ENCODE measurements around the gene PRXL2C.
A peak's percentile ranks its signal among the peaks of the same experiment; 100 is the strongest.
"Not testable (repeated sequence)": the region's sequence is repeated elsewhere in the genome, so short reads cannot be mapped to it uniquely, and the experiment has no call there.

The PRXL2C gene

GRCh38 chr9:96649620-96650324 is 5.3 kb downstream of the PRXL2C start:
- no peak for DNase-seq

- DNase-seq = no peak
These were observed 8.8 kb downstream of the PRXL2C start for GRCh38 chr9:96646081-96646991.

GRCh38 chr9:96644137-96644536 is 11.0 kb downstream of the PRXL2C start:
- no peak for DNase-seq

- DNase-seq = no peak
These were observed 13.6 kb downstream of the PRXL2C start for GRCh38 chr9:96641514-96641913.

GRCh38 chr9:96638606-96639364 is 16.3 kb downstream of the PRXL2C start:
- DNase-seq = no peak

GRCh38 chr9:96636368-96636767 is 18.7 kb downstream of the PRXL2C start:
- DNase-seq = no peak

GRCh38 chr9:96633579-96633978 is 21.5 kb downstream of the PRXL2C start:
- not testable (repeated sequence) for DNase-seq

- no peak for DNase-seq
These were observed 28.2 kb downstream of the PRXL2C start for GRCh38 chr9:96626912-96627311.

GRCh38 chr9:96621618-96622017 is 33.5 kb downstream of the PRXL2C start:
- no peak for DNase-seq

- DNase-seq = no peak
These were observed 34.3 kb downstream of the PRXL2C start for GRCh38 chr9:96620832-96621269.

GRCh38 chr9:96620181-96620514 is 35.0 kb downstream of the PRXL2C start:
- DNase-seq = no peak

- DNase-seq = peak; percentile 50 to 66
These were observed 35.5 kb downstream of the PRXL2C start, which contains the start of gene CDC14B for GRCh38 chr9:96619491-96620180. CDC14B (minus strand) TSS chr9:96619843; CDS start chr9:96619378, 465 bp downstream.

- DNase-seq = no peak
These were observed 36.0 kb downstream of the PRXL2C start for GRCh38 chr9:96619124-96619465.

- peak in 1 of 2 donors; percentile 7 for DNase-seq
These were observed 36.7 kb downstream of the PRXL2C start for GRCh38 chr9:96618209-96619123.

- no peak for DNase-seq
These were observed 37.5 kb downstream of the PRXL2C start for GRCh38 chr9:96617439-96618185.

GRCh38 chr9:96616817-96617438 is 38.2 kb downstream of the PRXL2C start:
- no peak for DNase-seq

- DNase-seq = no peak
These were observed 39.7 kb downstream of the PRXL2C start for GRCh38 chr9:96615411-96615810.

GRCh38 chr9:96614664-96615063 is 40.5 kb downstream of the PRXL2C start:
- DNase-seq = not testable (repeated sequence)

- no peak for DNase-seq
These were observed 42.0 kb downstream of the PRXL2C start for GRCh38 chr9:96612966-96613589.

Measured in stimulated activated CD4-positive, alpha-beta T cell treated with anti-CD3 and anti-CD28 coated beads, Interleukin-2, amount 100 ng/mL, for 48 hours (primary cell).